ENCODE data around the gene ARHGEF4.

Gene ARHGEF4

DNA sequence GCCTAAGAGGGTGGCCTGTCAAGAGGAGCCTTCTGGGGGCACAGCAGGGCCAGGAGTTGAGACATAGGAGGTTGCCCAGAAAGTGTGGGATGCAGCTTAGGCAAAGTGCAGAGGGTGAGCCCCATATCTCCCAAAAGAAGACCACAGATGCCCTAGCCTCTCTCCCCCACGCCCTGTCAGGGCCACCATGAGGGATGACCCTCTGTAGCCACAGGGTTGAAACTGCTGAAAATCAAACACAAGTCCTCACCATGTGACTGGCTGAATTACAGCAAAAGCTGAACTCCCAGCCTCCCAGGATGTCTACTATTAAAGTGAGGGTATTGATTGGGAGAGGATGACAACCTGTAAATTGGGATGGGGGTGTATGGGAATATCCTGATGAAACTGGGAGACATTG, 37.4 kb upstream of the ARHGEF4 start:
- DNase-seq, result no peak
- no peaks in the 10 kb centered on the region for H3K36me3 ChIP-seq
- peaks cover 0 to 16% (median 11%) of the 10 kb centered on the region in 4 donors for H3K4me1 ChIP-seq
- no peaks in the 10 kb centered on the region for H3K27me3 ChIP-seq
- TF ChIP-seq, protein P1, sequence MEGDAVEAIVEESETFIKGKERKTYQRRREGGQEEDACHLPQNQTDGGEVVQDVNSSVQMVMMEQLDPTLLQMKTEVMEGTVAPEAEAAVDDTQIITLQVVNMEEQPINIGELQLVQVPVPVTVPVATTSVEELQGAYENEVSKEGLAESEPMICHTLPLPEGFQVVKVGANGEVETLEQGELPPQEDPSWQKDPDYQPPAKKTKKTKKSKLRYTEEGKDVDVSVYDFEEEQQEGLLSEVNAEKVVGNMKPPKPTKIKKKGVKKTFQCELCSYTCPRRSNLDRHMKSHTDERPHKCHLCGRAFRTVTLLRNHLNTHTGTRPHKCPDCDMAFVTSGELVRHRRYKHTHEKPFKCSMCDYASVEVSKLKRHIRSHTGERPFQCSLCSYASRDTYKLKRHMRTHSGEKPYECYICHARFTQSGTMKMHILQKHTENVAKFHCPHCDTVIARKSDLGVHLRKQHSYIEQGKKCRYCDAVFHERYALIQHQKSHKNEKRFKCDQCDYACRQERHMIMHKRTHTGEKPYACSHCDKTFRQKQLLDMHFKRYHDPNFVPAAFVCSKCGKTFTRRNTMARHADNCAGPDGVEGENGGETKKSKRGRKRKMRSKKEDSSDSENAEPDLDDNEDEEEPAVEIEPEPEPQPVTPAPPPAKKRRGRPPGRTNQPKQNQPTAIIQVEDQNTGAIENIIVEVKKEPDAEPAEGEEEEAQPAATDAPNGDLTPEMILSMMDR (IDR thresholded peaks at IDR 0.05), result no peak
- H3K27ac ChIP-seq, result peak overlapping the region in 1 of 2 donors; percentile 96
- no peaks in the 10 kb centered on the region for H3K9me3 ChIP-seq
- intact Hi-C loops (cut with DNase I; ENCODE audit: low total_unique reads), result loop anchor here (2.0 to 5.0 kb wide), 2 partner anchors 74 to 118 kb away; no protein-coding TSS in a partner anchor
- no peak overlapping the region for H3K4me3 ChIP-seq

DNA sequence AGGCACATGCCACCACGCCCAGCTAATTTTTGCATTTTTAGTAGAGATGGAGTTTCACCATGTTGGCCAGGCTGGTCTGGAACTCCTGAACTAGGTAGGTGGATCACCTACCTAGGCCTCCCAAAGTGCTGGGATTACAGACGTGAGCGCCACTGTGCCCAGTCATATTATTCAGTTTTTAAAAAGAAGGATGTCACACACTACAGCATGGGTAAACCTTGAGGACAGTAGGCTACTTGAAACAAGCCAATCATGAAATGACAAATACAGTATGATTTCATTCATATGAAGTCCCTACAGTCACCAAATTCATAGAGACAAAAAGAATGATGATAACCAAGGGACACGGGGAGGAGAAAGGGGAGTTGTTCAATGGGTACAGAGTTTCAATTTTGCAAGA, 31.1 kb upstream of the ARHGEF4 start:
- H3K27ac ChIP-seq, result no peak overlapping the region
- no peak for DNase-seq
- no peaks in the 10 kb centered on the region for H3K9me3 ChIP-seq
- intact Hi-C loops (cut with DNase I; ENCODE audit: low total_unique reads), result no loop called here
- H3K4me3 ChIP-seq, result no peak overlapping the region
- H3K4me1 ChIP-seq, result no peaks in the 10 kb centered on the region
- H3K27me3 ChIP-seq, result peaks cover 0 to 5% of the 10 kb centered on the region in 2 donors
- no peaks in the 10 kb centered on the region for H3K36me3 ChIP-seq
- TF ChIP-seq, protein P1 (IDR thresholded peaks at IDR 0.05), result no peak

- H3K9me3 ChIP-seq, result no peaks in the 10 kb centered on the region
- no peak overlapping the region for H3K4me3 ChIP-seq
- H3K27me3 ChIP-seq, result peaks cover 0 to 5% of the 10 kb centered on the region in 2 donors
- no peak for DNase-seq
- TF ChIP-seq, protein P1 (IDR thresholded peaks at IDR 0.05), result no peak
- H3K36me3 ChIP-seq, result no peaks in the 10 kb centered on the region
- no peaks in the 10 kb centered on the region for H3K4me1 ChIP-seq
- intact Hi-C loops (cut with DNase I; ENCODE audit: low total_unique reads), result no loop called here
- no peak overlapping the region for H3K27ac ChIP-seq
These were observed 30.3 kb upstream of the ARHGEF4 start for GRCh38 chr2:130806370-130806769.

- intact Hi-C loops (cut with DNase I; ENCODE audit: low total_unique reads), result no loop called here
These were observed 28.9 kb upstream of the ARHGEF4 start for GRCh38 chr2:130807659-130808385.

DNA sequence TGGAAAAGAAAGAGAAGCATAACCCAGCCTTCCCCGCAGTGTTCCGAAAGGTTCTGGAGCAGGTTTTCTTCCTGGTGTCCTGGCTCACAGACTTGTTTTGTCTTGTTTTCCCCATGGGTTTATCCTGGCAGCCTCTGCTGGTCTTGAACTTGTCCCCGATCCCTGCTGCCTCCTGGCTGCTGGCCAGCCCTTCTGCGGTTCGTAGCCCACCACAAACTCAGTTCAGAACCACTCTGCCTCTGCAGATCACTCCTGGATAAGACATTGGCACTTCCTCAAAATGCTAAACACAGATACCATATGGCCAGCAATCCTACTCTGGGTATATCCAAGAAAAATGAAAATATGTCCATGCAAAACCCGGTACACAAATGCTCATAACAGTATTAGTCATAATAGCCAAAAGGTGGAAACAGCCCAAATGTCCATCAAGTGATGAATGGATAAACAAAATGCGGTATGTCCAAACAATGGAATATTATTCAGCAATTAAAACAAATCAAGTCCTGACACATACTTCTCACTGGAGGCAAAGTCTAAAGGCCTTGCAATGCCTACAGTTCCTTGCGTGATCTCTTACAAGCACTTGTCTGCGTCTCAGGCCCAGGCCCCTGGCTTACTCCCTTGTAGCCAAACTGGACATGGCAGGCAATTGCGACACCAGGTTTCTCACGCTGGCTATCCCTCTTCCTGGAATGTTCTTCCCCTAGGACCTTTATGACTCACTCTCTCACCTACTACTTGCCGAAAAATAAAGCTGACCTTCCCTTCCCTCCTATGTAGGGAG, 28.0 kb upstream of the ARHGEF4 start:
- H3K4me1 ChIP-seq, result no peaks in the 10 kb centered on the region
- no peak for DNase-seq
- no peaks in the 10 kb centered on the region for H3K9me3 ChIP-seq
- no peak overlapping the region for H3K27ac ChIP-seq
- peaks cover 0 to 5% of the 10 kb centered on the region in 2 donors for H3K27me3 ChIP-seq
- no peaks in the 10 kb centered on the region for H3K36me3 ChIP-seq
- H3K4me3 ChIP-seq, result no peak overlapping the region
- TF ChIP-seq, protein P1 (IDR thresholded peaks at IDR 0.05), result no peak
- intact Hi-C loops (cut with DNase I; ENCODE audit: low total_unique reads), result no loop called here

More at GRCh38 chr2:130807659-130808385, 28.9 kb upstream of the ARHGEF4 start:
- Histone ChIP-seq H3K9me3 (no peaks in the 10 kb centered on the region), H3K27ac (no peak overlapping the region), H3K36me3 (no peaks in the 10 kb centered on the region), H3K4me1 (no peaks in the 10 kb centered on the region), H3K27me3 (peaks cover 0 to 5% of the 10 kb centered on the region in 2 donors), H3K4me3 (no peak overlapping the region)
- TF ChIP-seq, protein P1 (IDR thresholded peaks at IDR 0.05), result no peak
- DNase-seq, result no peak
